Psoas muscle (tissue), 8 donors: Measurements from ENCODE around the gene GRIP2. TPM values are rescaled to one million over a fixed set of nuclear protein-coding genes. Genes with fewer than 3 reads are reported as not detected.

Experiments used
- ATAC-seq, 4 donors: fragments of 200-7000 bp; cut with Tn5 transposase; one replicate each; pipeline ENCODE4 v1.9.1; 2020; ENCODE audit warnings: moderate library complexity in 3 of 4, mild to moderate bottlenecking in 2 of 4
- DNase-seq, 2 donors: peaks; one replicate each; pipeline ENCODE4 v3.0.0-alpha.2; 2020
- H3K27ac ChIP-seq: fragments of 200-600 bp; one replicate; pipeline ENCODE4 v1.8.0; 2022
- H3K27me3 ChIP-seq, 3 donors: fragments of 200-600 bp in 1 of 3; one replicate each; pipeline versions ENCODE4 v1.6.1 to v1.8.0; 2013 to 2022; ENCODE audit warnings: low read length in 2 of 3, mild to moderate bottlenecking in 2 of 3, moderate library complexity in 1 of 3; ENCODE audit not compliant: insufficient read depth in 3 of 3
- H3K36me3 ChIP-seq, 2 donors: fragments of 200-600 bp in 1 of 2; one replicate each; pipeline versions ENCODE4 v1.6.1 to v1.8.0; 2013 to 2022; ENCODE audit warnings: low read depth in 1 of 2, mild to moderate bottlenecking in 1 of 2, moderate library complexity in 1 of 2; ENCODE audit not compliant: insufficient read depth in 1 of 2
- H3K4me1 ChIP-seq: fragments of 200-600 bp; one replicate; pipeline ENCODE4 v1.8.0; 2022
- H3K4me3 ChIP-seq: fragments of 200-600 bp; one replicate; pipeline ENCODE4 v1.8.0; 2022; ENCODE audit warnings: mild to moderate bottlenecking
- H3K9me3 ChIP-seq: fragments of 200-600 bp; one replicate; pipeline ENCODE4 v1.8.0; 2022
- CTCF ChIP-seq: fragments of 200-600 bp; IDR thresholded peaks from one replicate; pipeline ENCODE4 v1.8.0; 2022; ENCODE audit warnings: antibody characterized with exemption
- WGBS, 3 donors: extraction: QIAGEN DNeasy Blood & Tissue Kit; methylation state at CpG; one replicate each; pipeline versions ENCODE4 v1.1.6 to v1.1.7; 2013; 5-methylcytosine and 5-hydroxymethylcytosine counted together
- intact Hi-C, 2 donors: fragments of 100-400 bp; cut with DNase I; formaldehyde crosslinking; loops; one replicate each; pipeline versions ENCODE4 v1.11.0 to v1.14.2; 2022
- polyA plus RNA-seq, 3 donors: library from polyadenylated mRNA; stranded (reverse); fragments of 200-250 nt; gene quantifications; one replicate each; pipeline ENCODE4 v1.2.3, GENCODE V29; 2013
- total RNA-seq, 4 donors: library from RNA; stranded (reverse); fragmentation: NEBNext Ultra II Directional in 2 of 4; extraction: Animal tissue kit (Norgen Biotek cat#: 25700) in 2 of 4; gene quantifications; one replicate each; pipeline versions ENCODE4 v1.2.1 to v1.2.4, GENCODE V29; 2021 to 2023
- donor health status: healthy with polysubstance abuse.
- donor health status: DM: no; HTN: no; CAD: no; lungs with moderate emphysema.
- donor health status: Bipolar disorder and iron deficiency.
- donor health status: healthy.
- donor health status: DM: yes; HTN: yes; CAD: no.
- donor health status: DM: no; HTN: no; CAD: no.
- donor health status: DM: no; HTN: no; CAD: no.
- donor health status: DM: yes; HTN: yes; CAD: no.

Gene GRIP2
- total and polyA plus RNA-seq, 7 donors, result 2.2 to 37.4 (median 24.9) TPM

- Histone ChIP-seq H3K36me3 (no peaks in the 10 kb centered on the region), H3K9me3 (no peaks in the 10 kb centered on the region), H3K27me3 (no peaks in the 10 kb centered on the region), H3K27ac (peak overlapping the region; percentile 83), H3K4me1 (peaks cover 74% of the 10 kb centered on the region), H3K4me3 (peak overlapping the region; percentile 73)
- whole genome bisulfite sequencing, 3 donors, result 48 to 73% (median 60%) methylated on average over 10 of the region's 10 CpGs
- peak; percentile 62 to 70 (median 68) for ATAC-seq
- peak; percentile 76 to 91 for DNase-seq
- no peak for TF ChIP-seq CTCF
- intact Hi-C loops, result loop anchor here in 1 of 2 donors (2.0 kb wide), 1 partner anchor 13 kb away; no protein-coding TSS in a partner anchor
Measured at GRCh38 chr3:14537590-14538450, 2.3 kb downstream of the GRIP2 start.

- Histone ChIP-seq H3K9me3 (no peaks in the 10 kb centered on the region), H3K4me1 (peaks cover 79% of the 10 kb centered on the region), H3K27ac (peak overlapping the region; percentile 83), H3K27me3 (no peaks in the 10 kb centered on the region), H3K4me3 (peak overlapping the region; percentile 73), H3K36me3 (no peaks in the 10 kb centered on the region)
- no peak for TF ChIP-seq CTCF
- DNase-seq, result peak in 1 of 2 donors; percentile 37
- whole genome bisulfite sequencing, 3 donors, result 56 to 76% (median 60%) methylated on average over 12 of the region's 12 CpGs
- intact Hi-C loops, result no loop called here
- no peak for ATAC-seq
Measured at GRCh38 chr3:14536837-14537589, 3.1 kb downstream of the GRIP2 start.

- Histone ChIP-seq H3K9me3 (no peaks in the 10 kb centered on the region), H3K36me3 (no peaks in the 10 kb centered on the region), H3K27ac (peak overlapping the region; percentile 83), H3K4me3 (peak overlapping the region; percentile 4), H3K4me1 (peaks cover 78% of the 10 kb centered on the region), H3K27me3 (no peaks in the 10 kb centered on the region)
- no peak for TF ChIP-seq CTCF
- intact Hi-C loops, result no loop called here
- no peak for ATAC-seq
- WGBS, 3 donors, result 83 to 86% (median 83%) methylated on average over 10 of the region's 10 CpGs
- peak in 1 of 2 donors; percentile 36 for DNase-seq
Measured at GRCh38 chr3:14536055-14536815, 3.9 kb downstream of the GRIP2 start.

- no peak for TF ChIP-seq CTCF
- Histone ChIP-seq H3K27ac (peak overlapping the region; percentile 83), H3K4me1 (peaks cover 74% of the 10 kb centered on the region), H3K4me3 (no peak overlapping the region), H3K27me3 (no peaks in the 10 kb centered on the region), H3K9me3 (no peaks in the 10 kb centered on the region), H3K36me3 (no peaks in the 10 kb centered on the region)
- ATAC-seq (no peak), DNase-seq (peak in 1 of 2 donors; percentile 40)
- 25 to 53% (median 36%) methylated on average over 6 of the region's 6 CpGs for WGBS, 3 donors
- intact Hi-C loops, result no loop called here
Measured at GRCh38 chr3:14535616-14536015, 4.5 kb downstream of the GRIP2 start.
